Body of pancreas (tissue), 4 donors: ENCODE results near the gene CTRL.
A peak's percentile ranks its signal among the peaks of the same experiment; 100 is the strongest.

Source experiments
- CTCF ChIP-seq, 7 experiments: fragments of 450-650 bp in 4 of 7; fragments of 200-600 bp in 3 of 7; sonication (generic) in 3 of 7; IDR thresholded peaks; one replicate each; pipeline ENCODE4 v1.5.1; 2016 to 2019; ENCODE audit warnings: antibody characterized with exemption in 7 of 7
- POLR2A ChIP-seq, 3 donors: fragments of 450-650 bp; IDR thresholded peaks; one replicate each; pipeline ENCODE4 v1.6.1; 2016; ENCODE audit warnings: antibody characterized with exemption in 3 of 3, mild to moderate bottlenecking in 2 of 3

- TF ChIP-seq CTCF (IDR thresholded peaks at IDR 0.05), result peak in 4 of 7 experiments; percentile 40 to 61 (median 47)
- TF ChIP-seq POLR2A (IDR thresholded peaks at IDR 0.05), result peak; percentile 75 to 96 (median 95)
These were observed at the start of gene CTRL for GRCh38 chr16:67931712-67932461.
